ENCODE data around the gene MYG1.
A peak's percentile ranks its signal among the peaks of the same experiment; 100 is the strongest.

Gene MYG1, protein sequence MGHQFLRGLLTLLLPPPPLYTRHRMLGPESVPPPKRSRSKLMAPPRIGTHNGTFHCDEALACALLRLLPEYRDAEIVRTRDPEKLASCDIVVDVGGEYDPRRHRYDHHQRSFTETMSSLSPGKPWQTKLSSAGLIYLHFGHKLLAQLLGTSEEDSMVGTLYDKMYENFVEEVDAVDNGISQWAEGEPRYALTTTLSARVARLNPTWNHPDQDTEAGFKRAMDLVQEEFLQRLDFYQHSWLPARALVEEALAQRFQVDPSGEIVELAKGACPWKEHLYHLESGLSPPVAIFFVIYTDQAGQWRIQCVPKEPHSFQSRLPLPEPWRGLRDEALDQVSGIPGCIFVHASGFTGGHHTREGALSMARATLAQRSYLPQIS

DNA sequence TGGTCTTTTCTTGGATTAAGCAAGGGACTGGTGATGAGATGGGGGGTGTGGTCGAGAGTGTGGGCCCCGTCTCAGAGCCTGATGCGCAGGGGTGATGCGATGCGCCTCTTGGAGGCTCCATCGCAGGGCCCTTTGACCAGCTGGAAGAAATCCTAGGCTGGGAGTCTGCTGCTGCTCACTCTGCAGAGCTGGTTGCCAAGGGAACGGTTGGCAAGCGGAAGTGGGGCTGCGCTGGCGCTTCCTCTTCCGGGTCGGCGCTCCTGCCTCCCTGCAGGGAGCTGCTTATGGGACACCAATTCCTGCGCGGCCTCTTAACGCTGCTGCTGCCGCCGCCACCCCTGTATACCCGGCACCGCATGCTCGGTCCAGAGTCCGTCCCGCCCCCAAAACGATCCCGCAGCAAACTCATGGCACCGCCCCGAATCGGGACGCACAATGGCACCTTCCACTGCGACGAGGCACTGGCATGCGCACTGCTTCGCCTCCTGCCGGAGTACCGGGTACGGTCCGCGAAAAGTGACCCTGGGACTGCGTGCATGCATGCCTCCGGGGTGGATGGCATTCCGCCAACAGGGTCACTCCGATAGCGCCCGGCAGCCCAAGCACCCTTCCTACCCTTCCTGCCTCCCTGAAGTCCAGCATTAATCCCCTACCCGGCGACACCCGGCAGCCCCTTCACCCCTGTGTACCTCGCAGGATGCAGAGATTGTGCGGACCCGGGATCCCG is at the start of gene MYG1:
Gene MYG1, plus strand, starts transcription at position 242 of the 727 bp plus-strand sequence. Its CDS starts 43 bp downstream, at position 285.
- peak; percentile 29 to 89 (median 82) for DNase-seq

DNA sequence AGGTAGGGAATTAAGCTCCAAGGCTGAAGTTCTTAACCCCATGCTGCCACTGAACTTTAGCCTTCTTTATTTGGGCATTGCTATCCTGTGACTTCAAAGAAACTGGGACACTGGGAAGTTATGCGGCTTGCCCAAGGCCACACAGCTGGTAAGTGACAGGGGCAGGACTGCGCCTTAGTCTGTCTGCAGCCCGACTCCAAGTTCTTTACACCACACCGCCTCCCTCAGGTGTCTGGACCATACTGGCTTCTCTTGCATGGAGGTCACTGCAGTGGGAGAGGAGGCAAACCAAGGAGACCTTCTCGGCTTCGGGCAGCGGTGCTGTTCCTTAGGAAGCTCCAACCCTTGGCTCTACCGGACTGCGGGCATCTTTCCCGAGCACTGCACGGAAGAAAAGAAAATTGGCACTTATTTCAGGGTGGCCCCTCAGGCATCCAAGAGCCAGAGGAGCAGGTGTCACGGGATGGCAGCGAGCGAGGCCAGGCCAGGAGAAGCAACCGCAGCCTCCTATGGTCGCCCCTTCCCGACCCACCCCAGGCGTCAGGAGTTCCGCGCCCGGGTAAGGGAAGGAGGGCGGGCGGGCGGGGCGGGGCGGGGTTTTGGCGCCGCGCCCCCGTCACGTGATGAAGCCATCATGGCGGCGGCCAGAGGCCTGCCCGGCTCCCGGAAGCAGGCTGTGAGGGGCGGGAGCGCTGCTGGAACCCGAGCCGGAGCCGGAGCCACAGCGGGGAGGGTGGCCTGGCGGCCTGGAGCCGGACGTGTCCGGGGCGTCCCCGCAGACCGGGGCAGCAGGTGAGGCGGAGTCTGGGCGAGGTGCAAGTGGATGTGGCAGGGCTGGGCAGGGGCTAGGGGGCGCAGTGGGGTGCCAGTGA is 47.8 kb upstream of the MYG1 start:
- DNase-seq, result peak; percentile 43 to 93 (median 81)

DNA sequence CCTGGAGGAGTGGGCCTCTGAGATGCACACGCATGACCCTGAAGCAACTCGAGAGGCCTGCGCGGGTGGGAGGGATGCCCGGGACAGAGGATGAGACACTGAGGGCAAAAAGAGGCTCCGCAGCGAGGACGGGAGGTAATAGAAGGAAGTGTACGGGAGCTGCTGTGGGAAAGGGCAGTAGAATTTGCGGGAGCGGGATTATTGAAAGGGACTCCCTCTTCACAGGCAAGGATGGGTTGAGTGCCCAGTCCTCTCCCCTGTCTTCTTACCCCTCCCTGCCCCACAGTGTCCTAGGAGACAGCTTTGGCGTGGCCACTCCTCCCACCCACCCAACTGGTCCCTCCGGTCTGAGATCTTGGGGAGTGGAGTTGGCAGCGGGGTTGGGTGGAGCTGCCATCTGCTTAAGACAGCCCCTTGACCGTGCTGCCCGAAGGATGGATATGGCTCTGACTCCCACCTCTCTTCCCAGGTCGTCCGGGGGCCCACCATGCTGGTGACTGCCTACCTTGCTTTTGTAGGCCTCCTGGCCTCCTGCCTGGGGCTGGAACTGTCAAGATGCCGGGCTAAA is 47.1 kb upstream of the MYG1 start:
- DNase-seq, result no peak

DNA sequence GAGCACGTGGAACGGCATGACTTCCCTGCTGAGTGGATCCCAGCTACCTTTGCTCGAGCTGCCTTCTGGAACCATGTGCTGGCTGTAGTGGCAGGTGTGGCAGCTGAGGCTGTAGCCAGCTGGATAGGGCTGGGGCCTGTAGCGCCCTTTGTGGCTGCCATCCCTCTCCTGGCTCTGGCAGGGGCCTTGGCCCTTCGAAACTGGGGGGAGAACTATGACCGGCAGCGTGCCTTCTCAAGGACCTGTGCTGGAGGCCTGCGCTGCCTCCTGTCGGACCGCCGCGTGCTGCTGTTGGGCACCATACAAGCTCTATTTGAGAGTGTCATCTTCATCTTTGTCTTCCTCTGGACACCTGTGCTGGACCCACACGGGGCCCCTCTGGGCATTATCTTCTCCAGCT is 46.2 kb upstream of the MYG1 start:
- no peak for DNase-seq

DNA sequence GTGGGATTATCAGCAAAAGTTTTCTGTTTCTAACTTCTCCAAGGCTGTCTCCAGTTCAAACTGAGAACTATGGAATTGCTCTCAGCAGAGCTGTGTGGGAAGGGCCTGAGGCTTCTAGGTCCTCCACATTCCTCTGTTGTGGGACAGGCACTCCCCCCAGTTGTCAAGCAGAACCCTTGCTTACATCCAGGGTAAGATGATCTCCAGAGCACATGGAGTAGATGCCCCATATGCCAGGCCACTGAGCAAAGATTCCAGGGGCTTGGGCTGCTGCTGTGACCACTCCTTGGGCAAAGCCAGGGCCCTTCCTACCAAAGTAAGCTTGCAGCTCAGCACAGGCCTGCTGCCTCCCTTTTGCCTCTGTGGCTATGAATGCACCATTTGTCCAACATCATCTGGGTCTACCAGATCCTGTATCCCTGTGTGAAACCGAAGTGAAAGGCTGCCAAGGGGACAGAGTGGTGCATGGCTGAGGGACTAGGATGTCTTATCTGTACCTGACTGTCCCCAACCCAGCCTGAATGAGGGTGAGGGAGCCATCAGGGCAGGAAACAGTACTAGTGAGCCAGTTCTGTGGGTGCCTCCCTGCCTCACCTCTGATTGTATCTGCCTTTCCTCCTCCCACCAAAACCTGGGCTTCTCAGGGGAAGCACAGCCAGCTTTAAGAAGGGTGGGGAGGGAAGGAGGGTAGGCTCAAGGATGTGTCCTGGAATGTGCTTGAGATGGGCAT is 44.5 kb upstream of the MYG1 start:
- DNase-seq, result no peak

DNA sequence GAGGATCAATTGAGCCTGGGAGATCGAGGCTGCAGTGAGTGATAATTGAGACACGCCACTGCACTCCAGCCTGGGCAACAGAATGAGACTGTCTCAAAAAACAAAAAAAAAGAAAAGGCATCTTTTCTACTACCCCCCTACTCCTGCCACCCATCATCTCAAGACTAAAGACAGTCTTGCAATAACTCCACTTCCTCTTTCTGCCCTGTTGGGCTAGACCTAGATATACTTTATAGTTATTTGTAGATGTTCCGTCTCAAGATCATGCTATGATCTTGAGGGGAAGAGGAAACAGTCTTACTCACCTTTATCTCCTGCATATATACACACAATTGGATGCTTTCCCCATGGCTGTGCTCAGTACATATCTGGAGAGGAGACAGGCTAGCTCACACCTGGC is 43.5 kb upstream of the MYG1 start:
- no peak for DNase-seq

DNA sequence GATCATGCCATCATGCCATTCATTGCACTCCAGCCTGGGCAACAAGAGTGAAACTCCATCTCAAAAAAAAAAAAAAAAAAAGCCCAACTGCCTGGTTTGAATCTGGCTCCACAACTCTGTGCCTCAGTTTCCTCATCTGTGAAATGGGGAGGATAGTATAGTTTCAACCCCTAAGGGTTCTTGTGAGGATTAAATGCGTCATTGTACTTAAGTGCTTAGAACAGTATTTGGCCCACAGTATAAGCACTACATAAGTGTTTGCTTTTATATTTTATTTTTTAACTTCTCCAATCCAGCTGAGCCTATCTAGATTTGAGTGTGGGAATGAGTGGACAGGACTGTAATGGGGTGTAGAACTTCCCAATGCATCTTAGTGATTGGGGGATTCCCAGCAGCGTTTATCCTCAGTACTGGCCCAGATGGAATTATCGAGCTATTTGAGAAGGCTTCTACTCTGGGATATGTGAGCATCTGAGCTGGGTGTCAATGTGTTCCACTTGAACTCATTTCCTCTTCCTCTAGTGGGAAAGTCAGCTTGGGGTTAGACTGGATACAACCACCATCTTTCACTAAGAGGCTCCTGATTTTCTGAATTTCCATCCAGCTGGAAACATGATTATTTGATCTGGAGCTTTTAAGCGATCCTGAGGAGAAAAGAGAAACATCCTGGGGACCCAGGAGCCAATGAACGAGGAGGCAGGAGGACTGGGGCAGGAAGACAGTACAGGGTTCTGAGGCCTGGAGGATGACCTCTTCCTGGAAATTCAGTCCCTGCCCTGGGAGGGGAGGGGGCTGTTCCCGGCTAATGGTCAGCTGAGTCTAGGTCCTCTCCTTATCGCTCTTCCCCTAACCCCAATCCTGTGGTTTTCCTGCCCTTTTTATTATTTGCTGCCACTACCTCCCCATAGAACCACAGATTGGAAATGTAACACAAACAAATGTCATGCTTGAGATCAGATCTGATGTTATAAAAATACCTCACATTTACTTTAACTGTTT is 40.7 kb upstream of the MYG1 start:
- DNase-seq, result no peak

DNA sequence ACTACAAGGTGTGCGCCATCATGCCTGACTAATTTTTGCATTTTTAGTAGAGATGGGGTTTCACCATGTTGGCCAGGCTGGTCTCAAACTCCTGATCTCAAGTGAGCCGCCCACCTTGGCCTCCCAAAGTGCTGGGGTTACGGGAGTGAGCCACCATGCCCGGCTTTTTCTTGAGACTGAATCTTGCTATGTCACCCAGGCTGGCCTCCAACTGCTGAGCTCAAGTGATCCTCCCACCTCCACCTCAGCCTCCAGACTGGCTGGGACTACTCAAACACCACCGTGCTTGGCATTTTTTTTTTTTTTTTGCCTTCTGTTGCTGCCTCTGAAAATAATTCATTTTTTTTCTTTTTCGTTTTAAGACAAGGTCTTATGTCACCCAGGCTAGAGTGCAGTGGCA is 39.6 kb upstream of the MYG1 start:
- DNase-seq, result no peak

DNA sequence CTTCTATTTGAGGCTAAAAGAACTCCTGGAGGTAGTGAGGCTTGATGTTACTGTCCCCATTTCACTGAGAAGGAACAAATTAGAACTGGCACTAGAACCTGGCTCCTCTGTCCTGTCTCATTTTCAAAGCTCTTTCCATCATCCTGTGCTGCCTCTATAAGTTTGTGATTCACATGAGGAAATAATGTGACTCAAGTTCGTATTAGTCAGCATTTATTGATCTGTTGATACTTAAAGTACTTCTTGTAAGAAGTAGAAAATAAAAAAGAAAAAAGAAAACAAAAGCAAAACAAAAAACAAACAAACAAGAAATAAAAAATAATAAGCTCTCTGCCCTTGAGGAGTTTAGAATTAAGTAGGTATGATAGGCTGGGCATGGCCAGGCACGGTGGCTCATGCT is 33.7 kb upstream of the MYG1 start:
- no peak for DNase-seq

DNA sequence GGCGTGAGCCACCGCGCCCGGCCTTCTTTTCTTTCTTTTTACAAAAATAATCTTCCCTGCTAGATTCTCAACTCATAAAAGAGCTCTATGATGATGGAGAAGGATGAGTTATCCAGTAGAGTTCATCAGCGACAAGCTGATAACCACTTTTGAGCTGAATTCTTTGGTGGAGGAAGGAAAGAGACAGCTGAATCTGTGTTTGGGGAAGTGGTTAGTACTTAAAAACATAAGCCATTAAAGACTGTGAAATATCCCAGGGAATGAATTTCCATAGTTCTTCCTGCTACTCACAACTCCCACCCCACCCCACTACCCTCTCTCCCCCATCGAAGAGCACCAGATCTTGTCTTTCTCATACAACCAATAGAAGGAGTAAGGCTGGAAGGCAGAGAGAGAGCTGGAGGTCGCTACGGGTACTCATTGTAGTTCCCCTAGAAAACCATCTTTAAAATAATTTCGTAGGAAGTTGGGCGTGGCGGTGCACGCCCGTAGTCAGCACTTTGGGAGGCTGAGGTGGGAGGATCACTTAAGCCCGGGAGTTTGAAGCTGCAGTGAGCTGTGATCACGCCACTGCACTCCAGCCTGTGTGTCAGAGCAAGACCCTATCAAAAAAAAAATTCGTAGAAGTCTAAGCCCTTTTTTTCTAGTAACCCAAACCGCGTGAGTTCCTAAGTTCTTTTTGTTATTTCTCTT is 32.0 kb upstream of the MYG1 start:
- no peak for DNase-seq

DNA sequence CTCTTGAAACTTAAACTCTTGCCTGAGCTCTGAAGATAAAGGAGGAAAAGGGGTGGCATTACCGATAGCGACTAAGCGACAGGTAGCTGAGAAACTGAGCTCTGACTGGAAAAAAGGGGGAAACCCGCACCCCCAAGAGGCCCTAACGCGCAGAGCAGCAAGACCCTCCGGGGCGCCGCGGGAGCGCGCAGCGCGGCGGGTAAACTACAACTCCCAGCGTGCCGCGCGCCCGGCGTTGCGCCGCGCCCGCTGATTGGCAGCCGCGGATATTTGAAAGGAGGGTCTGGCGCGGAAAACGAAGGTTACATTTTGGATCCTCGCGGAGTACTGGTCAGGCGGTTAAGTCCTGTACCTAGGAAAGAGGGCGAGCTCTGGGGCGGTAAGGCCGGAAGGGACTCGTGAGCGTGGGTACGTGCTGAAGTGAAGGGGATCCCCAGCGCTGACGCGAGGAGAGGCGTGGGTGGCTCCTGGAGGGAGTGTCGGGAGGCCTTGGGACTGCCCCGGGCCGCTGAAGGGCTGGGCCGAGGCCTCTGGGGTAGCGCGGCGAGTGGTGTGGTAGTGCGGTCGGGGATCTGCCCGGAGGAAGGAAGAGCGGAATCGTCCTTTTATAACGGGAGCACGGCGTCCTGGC is 31.4 kb upstream of the MYG1 start, which contains the start of gene ESPL1:
Gene ESPL1, plus strand, starts transcription at position 301 of the 631 bp plus-strand sequence. CDS start 468 bp downstream, outside the sequence.
- peak in 13 of 14 donors; percentile 13 to 77 (median 44) for DNase-seq

DNA sequence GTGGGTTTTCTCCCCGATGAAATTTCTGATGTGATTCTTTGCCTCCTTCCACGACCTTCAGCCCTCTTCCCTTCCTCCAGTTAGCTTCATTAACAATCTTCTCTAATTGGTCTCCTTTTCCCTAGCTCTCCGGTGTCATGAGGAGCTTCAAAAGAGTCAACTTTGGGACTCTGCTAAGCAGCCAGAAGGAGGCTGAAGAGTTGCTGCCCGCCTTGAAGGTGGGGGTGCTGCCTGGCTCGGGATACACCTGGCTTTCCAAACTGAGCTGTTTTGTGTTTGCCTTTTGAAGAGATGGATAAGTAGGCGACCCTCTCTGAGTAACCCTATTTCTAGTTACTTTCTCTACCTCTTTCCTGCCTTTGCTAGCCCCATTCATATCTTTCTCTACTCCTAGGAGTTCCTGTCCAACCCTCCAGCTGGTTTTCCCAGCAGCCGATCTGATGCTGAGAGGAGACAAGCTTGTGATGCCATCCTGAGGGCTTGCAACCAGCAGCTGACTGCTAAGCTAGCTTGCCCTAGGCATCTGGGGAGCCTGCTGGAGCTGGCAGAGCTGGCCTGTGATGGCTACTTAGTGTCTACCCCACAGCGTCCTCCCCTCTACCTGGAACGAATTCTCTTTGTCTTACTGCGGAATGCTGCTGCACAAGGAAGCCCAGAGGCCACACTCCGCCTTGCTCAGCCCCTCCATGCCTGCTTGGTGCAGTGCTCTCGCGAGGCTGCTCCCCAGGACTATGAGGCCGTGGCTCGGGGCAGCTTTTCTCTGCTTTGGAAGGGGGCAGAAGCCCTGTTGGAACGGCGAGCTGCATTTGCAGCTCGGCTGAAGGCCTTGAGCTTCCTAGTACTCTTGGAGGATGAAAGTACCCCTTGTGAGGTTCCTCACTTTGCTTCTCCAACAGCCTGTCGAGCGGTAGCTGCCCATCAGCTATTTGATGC is 30.6 kb upstream of the MYG1 start:
- DNase-seq, result no peak

DNA sequence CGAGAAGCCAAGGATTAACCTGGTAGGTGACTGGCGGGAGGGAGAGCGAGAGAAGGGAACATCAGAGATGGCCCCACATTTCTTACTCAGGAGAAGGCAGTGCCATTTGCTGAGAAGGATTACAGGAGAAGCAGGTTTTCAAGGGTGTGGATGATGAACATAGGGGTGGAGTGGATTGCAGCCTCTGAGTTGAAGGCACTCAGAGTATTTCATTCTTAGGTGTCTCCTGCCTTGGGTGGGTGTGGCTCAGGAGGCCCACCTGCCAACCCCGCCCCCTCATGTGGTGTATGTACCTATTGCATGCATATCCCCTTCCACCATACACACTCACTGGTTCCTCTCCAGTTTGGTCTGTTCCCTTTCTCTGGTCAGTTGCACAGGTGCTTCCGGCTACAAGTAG is 25.1 kb upstream of the MYG1 start:
- DNase-seq, result no peak

DNA sequence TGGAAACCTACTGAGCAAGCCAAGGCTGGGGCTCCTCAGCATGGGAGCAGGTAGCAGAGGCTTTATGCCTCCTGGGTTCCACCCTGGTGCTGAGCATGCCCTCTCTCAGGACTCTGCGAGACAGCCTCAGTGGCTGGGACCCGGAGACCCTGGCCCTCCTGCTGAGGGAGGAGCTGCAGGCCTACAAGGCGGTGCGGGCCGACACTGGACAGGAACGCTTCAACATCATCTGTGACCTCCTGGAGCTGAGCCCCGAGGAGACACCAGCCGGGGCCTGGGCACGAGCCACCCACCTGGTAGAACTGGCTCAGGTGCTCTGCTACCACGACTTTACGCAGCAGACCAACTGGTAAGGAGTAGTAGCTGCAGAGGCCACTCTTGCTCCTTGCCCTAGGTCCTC is 23.0 kb upstream of the MYG1 start:
- DNase-seq, result no peak

DNA sequence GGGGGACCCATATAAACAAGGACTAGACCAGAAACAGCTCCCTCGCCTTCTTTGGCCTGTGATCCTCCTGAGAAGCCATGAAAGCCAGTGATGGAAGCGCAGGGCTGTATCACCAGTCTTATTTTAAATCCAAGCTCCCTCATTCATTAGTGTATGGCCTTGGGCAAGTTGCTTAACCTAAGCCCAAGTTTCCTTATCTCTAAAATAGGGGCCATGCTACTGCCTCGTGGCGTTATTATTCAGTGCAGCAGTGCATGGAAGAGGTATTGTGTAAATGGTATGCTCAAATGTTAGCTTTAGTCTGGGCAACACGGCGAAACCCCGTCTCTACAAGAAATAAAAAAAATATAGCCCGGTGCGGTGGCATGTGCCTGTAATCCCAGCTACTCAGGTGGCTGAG is 21.5 kb upstream of the MYG1 start:
- no peak for DNase-seq

DNA sequence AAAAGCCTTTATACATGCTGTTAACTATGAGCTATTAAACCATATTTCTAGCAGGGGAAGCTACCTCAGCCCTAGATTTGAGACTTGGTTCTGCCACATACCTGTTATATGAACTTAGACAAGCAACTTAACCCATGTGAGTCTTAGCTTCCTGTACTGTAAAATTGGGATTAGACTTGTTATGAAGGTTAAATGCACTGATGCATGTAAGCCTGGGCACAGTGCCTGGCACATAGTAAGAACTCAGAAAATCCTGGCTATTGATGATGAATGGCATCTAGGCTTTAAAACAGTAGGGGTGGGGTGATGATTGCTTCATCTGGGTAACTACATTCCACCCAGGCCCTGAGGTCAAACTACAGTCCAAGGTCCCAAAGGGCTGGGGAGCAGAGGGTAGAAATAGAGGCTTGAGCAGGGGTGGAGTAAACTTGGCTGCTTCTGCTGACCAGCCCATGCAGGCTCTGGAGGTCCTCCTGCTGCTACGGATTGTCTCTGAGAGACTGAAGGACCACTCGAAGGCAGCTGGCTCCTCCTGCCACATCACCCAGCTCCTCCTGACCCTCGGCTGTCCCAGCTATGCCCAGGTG is 20.1 kb upstream of the MYG1 start:
- no peak for DNase-seq

DNA sequence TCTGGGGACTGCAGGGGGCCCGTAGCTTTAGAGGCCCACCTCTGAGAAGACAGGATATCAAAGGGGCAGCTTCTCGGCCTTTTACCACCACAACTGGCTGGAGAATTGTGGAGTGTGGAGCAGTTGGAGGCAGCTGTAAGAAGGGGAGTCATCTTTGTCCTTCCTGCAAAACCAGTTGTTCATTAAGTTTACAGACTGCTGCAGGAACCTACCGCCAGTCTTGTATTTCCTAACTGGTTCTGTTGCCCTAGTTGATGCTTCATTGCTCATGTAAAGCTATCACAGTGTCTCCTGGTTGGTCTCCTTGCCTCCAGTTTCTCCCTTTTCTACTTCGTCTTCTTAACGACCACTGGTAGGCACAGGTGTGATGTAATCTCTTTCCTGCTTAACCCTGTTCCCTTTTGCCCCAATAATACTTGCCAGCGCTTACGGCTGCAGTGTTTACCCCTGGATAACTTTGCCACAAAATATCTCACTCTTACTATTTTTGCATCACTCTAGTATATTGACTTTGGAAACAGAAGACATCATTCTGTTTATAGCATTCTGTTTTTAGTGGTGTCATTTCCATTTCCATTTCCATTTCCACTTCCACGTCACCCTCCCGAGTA is 19.5 kb upstream of the MYG1 start:
- no peak for DNase-seq
